DLD1 (cell line): ENCODE measurements around the gene KIAA0040.

Experiments
- in situ Hi-C: cut with HindIII; loops from 2 replicates; pipeline ENCODE4 v1.10.0; 2017; ENCODE audit warnings: low sequenced_read_pairs

KIAA0040 gene

DNA sequence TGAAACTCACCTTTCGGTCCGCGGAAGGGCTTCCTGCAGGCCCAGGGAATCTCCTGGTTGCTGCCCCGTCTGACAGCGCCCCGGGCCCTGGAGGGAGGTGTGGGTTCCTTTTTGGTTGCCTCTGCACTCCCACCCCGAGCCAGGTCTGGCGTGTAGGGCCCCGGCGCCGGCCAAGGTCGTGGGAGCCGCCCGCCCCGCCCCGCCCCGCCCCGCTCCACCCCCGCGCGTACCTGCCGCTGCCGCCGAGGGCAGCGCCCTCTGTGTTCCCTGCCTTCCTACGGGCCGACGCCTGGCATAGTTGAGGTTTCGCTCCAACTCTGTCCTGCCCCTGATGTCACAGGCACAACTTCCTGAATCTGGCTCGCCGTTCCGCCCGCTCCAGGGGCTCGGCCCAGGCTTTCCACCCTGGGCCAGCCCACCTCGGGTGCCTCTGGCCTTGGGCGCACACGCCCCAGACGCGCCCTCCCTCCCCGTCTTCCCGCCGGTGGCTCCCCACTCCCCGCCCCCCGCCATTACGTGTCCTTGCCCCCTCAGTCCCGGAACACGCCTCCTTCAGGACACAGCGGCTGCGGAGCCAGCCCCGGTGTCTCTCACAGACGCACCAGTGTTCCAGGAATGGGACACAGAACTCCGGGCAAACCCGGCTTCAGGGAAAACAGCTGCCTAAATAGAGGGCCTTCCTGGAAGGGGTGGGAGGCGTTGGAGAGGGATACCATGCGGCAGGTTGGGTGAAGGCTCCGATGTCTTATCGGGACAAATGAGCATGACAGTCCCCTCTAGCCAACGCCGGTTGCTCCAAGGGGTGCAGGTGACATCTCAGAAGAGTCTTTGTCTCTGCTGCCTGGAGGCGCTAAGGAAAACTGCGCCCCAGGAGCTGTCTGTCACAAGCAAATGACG, at the start of gene KIAA0040:
TSS of gene KIAA0040 (minus strand) at position 147 of the 897 bp plus-strand sequence. CDS start 31,763 bp downstream, outside the sequence.
- in situ Hi-C loops, result no loop called here

DNA sequence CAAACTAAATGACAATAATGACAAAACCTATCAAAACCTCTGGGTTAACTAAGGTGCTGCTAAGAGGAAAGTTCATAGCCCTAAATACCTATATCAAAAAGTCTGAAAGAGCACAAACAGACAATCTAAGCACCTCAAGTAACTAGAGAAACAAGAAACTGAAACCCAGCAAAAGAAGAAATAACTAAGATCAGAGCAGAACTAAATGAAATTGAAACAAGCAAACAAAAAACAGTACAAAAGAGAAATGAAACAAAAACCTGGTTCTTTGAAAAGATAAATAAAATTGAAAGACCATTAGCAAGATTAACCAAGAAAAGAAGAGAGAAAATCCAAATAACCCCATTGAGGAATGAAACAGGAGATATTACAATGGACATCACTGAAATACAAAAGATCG, 44.8 kb upstream of the KIAA0040 start:
- in situ Hi-C loops, result no loop called here

DNA sequence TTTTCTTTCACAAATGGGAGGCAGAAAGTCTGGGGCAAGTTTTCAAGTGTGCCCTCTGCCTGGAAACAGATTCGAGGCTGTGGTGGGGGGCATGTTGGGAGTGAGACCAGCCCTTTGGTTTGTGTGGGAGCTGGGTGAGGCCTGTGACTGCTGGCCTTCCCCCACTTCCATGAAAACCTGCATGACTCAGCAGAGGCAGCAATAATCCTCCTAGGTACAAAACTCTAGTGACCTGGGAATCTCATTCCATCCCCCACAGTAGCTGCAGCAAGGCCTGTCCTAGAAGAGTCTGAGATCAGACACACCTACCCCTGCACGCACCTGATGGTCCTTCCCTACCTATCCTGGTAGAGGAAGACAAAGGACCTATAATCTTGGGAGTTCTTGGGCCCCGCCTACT, 42.1 kb upstream of the KIAA0040 start:
- in situ Hi-C loops, result loop anchor here (5.0 kb wide), 1 partner anchor 72 kb away; no protein-coding TSS in a partner anchor

DNA sequence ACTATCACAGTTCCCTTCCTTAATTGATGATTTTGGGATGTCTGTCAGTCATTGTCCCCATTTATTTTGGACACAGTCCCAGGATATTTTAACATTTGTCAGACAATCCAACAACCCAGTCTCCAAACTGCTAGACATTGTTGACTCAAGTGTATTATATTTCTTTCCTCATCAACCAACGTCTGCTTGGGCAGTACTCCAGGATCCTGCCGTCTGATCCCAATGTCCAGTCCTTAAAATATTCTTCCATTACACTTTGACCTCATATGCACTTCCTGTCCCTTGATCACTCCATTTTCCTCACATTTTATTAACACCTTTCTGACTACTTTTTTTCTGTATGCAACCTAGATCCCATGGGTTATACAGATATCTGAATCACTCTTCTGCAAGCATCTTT, 39.8 kb upstream of the KIAA0040 start:
- in situ Hi-C loops, result loop anchor here (5.0 kb wide), 1 partner anchor 70 kb away; no protein-coding TSS in a partner anchor

DNA sequence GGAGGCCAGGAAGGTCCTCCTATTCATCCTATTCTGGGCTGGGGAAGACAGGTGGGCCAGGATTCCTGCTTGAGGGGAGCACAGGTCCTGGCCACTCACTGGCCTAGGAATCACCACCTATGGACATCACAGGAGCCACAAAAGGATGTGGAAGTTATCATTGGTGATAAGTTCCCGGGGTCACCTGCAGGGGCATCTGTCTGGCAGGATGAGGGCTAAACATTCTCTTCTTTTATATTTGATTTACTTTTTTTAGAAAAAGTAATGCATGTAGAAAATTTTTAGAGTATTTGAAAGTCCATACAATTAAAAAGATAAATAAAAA, 33.2 kb upstream of the KIAA0040 start:
- in situ Hi-C loops, result no loop called here

DNA sequence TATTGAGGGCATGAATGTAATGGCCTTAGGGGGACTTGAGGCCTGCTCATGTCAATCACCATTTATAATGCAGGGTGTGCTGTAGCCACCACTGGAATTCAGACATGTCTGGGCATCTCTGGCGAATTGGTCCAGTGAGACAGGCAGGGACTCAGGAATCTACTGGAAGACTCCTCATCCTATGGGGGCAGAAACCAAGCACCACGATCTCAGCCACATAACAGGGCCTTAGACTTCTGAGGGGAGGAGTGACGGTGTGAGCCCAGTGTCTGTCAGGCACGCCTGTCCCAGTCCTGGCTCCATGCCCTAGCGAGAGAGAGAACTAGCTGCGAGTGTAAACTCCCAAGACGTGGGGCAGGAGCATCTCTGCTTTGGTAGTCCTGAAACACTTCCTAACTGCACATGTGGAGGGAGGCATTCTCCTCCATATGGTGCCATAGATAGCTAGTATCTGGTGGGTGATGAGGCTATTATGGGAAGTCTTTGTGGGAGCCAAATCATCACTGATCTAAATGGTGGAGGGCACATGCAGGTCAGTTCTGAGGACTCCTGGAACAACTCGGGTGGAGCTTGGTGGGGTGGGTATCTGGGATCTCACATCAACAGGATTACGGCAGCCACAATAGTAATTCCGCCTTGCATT, 29.8 kb upstream of the KIAA0040 start:
- in situ Hi-C loops, result no loop called here

DNA sequence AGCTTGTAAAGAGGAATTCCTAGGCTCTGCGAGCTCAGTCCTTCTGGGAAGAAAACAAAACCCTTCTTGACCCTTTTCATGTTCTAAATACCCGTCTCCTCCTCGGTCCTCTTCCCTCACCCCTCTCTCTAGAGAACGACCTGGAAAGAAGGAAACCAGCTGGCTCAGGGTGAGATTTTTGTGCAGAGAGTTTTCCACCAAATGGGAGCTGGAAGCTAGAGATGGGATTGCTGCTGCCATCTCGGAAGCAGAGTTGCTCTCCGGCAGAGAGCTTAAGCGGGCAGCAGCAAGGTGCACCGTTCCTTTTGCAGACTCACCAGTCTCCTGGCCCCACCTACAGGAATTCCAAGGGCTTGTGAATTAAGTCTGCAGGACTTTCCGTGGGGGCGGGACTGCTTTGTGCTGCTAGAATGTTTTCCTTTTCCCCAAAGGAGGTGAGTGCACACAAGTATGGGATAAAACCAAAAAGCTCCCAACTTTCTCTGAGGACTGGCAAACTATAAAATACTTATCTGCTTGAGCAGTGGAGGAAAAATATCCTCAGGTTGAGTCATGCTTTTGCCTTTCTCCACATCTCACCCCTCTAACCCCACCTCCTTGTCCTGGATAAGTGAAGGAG, 29.1 kb upstream of the KIAA0040 start:
- in situ Hi-C loops, result no loop called here

DNA sequence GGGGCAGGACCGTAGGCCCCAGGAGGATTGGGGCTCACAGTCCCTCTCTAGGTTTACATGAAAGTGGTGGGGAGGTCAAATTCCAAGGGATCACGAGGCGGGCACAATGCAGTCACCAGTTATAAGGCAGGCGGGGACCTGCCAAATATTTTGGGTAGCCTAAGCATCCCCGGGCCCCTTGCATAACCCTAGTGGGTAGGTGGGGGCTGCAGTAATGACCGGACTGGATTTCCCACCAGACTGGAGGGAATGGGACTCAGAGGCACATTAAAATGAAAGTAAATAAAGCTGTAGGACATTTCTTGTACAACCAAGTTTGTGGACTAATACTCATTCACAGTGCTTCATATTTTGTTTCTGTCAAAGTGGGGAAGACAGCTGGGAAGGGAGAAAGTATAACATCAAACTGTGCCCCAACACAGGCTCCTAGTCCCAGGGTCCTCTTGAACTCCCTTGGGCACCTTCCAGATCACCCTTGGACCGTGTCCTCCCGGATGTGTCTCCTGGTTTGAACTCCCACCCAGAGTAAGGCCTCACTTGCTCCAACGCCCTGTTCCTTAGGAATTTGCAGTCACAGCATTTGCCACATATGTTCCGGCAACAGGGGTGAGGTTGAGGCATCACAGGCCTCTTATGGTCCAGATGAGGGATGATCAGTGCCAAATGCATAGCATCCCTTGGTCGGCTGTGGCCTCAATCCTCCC, 28.4 kb upstream of the KIAA0040 start:
- in situ Hi-C loops, result no loop called here

DNA sequence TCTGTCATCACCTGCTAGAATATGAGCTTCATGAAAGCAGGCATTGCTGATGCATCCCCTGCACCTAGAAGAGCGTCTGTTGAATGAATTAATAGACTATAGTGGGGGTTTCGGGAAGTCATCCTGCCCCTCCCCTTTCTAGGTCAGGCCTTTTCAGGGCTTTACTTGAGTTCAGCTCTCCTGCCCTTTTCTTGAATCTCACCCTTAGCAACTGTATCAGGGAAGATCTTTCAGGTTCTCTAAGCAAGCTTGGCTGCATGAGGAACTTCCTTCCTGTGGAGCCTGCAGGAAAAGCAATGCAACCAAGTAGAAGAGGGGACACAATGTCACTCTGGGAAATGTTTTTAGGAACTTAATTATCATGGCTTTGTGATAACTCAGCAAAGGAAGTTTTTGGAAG, 27.2 kb upstream of the KIAA0040 start:
- in situ Hi-C loops, result no loop called here

DNA sequence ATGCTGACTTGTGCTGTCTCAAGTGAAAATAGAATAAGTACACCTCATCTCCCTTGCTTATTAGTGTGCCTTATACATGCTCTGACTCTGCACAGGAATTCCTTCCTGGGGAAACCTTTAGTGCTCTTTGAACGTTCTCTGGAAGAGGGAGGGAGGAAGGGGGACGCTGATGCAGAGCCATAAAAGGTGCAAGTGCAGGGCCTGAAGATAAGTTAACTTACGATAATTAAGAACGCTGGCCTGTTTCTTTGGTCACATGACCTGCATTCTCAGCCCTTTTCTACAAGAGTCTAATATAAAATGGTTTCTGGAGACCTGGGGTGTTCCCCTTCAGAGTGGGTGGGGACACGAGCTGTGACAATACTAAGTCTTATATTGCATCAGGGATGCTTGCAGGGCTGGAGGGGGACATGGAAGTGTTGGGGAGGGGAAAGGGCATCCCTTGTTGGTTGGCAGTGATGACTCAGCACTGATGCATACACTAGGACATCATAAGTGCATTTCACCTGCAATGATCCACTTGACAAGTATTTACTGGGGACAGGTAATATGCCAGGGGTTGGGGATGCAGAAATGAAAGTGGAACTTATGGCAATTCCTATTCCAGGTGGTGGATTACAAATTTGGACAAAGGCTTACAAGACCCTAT, 26.3 kb upstream of the KIAA0040 start:
- in situ Hi-C loops, result no loop called here

DNA sequence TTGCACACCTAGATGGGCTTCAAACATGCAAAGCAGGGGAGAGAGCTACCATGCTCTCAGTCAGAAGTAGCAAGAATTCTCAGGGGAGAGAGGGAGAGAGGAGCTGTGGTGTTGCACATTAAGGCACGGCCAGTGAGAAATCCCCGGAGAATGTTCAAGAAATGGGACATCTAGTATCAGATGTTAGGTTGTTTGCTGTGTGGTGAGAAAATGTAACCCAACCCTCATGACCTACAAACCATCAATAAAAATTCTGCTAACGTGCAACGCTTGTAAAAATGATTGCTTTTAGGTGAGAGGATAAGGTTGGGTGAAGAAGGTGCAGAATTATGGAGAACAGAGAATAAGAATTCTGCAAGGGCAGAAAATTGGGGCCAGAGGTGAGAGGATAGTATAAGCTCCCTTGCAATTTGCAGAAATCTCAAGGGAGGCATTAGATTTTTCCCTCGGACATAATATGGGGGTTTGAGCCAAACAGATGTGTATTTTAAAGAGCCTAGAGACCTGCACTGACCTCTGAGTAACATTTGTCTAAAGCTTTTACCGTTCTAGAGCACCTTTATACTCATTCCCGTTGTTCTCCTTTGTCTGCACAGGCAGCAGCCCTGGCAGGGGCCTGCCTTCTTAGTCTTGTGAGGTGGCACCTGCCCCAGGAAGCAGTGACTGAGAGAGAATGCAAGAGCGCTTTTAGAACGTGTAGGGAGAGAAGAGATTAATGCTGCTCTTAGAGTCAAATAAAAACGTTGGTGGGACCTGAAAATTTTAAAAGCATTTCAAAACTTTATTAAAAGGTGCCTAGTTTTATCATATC, 25.4 kb upstream of the KIAA0040 start:
- in situ Hi-C loops, result no loop called here

DNA sequence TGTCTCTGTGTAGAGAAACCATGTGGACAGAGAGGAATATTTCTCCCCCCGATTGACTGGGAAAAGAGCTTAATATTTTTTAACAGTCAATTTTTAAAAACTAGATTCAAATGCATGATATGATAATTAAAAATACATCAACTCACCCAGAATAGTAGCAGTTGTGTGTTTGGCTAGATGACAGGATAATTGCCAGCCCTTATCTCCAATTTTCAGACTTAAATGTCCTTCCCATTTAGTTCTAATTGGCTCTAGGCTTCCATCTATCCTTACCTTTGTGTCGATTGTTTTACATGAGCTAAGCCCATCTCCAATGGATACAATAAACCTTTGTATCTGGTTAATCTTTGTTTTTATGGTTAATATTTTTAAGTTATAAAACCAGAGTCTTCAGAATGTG, 23.9 kb upstream of the KIAA0040 start:
- in situ Hi-C loops, result no loop called here

DNA sequence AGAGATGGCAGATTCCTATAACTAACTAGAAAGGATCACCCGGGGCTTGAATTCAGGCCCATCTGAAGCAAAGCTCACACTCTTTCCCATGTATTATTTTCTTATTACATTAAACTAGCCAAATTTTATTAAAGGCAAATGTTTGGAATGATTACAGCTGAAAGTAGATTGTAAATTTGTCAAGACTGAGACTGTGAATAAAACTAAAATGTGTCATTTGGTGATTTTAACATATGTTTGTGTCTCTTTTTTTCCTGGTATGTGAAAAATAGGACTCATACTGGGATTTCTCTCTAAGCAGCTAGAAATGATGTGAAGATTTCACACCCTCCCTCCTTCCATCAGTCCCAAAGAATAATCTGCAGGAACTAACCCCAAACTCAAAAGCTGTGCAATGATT, 19.1 kb upstream of the KIAA0040 start:
- in situ Hi-C loops, result no loop called here

DNA sequence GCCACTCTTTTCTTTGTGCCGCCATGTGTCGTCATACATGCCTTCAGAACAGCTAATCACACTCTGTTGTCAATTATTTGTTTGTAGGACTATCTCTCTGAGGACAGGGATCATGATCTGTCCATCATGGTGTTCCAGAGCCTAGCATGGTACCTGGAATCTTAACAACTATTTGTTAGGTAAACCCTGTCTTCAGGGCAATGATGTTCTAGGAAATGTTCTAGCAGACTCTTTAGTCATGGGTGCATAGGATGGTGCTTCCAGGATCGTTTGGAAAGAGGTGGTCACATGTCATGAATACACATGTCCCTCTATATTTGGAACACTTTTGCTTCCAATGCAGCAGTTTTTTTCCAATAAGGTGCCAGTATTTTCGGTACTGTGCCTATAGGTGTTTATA, 18.2 kb upstream of the KIAA0040 start:
- in situ Hi-C loops, result no loop called here

DNA sequence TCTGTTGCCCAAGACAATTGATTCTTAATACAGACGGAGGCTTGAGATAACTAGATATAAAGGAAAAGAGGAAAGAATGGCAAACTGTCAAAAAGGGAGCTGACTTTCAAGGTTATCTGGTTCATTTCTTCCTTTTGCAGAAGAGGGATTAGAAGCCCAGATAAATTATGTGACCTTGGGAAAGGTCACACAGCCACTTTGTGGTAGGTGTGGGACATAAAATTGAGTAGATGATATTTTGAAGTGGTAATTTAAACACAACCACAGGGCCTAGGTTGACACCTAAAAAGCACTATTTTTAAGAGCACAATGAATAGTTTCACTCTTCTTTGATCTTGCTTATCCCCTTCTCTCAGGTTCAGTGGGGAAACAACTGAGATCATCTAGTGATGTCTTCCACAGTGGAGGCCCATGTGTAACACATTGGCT, 16.9 kb upstream of the KIAA0040 start:
- in situ Hi-C loops, result no loop called here

DNA sequence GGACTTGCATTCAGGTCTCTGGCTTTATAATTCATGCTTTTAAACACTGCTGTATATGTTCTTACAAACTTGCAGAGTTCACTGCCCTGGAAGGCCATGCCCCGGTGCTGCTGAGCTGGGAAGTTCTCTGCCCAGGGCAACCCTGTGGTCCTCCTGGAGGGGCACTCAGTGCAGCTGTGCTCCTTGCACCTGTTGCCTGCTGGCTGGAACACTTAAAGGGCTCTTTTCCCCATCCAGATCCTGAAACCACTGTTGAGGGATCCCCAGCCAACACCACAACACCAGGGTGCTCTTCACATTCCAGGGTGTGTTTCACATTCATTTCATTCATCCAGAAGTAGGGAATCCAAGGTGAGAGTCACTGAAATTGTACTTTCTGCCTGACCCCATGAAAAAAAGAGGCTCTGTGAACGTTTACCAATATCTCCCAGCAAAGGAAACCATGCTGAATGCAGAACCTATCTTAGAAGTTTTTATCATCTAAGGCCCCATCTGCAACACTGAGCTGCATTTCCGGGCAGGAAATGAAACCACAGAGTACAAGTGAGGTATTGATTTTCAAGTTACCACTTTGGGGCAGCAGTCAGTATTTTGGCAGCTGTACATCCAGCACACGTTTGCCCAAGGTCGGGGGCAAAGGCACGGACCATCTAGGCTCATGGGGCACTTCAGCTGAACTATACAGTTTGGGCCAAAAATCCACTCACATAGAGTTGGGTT, 16.4 kb upstream of the KIAA0040 start:
- in situ Hi-C loops, result no loop called here

DNA sequence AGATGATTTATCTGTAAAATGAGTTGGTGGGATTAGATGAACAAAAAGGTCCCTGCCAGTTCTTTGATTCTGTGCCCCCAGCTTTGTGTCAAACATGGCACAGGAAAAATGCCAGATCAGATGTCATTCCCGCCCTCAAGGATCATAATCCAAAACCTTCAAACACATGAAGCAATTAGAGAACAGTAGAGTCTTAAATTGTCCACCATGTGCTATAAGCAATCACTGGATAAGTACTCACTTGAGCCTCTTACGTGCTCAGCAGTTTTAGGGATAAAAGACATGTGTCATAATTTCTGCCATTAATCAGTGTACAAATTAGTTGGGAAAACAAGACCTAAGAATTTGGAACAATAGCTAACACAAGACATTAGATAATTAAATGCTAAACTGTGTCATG, 15.4 kb upstream of the KIAA0040 start:
- in situ Hi-C loops, result no loop called here

DNA sequence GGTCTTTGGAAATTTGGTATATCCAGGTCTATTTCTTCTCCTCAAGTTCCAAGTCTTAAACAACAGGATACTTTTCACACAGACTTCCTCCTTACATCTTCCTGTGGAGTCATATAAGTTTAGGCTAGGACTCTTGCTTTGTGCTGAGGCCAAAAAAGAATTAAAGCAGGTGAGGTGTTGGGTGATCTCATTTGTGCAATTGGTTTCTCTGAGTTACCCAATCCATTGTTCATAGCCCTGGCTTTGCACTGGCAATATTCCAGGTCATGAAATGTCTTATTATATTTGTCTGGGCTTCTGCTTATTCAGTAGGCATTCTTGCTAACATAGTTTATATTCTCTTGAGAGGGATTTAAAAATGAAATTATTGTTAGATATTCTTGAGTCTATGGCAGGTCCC, 14.1 kb upstream of the KIAA0040 start:
- in situ Hi-C loops, result no loop called here

DNA sequence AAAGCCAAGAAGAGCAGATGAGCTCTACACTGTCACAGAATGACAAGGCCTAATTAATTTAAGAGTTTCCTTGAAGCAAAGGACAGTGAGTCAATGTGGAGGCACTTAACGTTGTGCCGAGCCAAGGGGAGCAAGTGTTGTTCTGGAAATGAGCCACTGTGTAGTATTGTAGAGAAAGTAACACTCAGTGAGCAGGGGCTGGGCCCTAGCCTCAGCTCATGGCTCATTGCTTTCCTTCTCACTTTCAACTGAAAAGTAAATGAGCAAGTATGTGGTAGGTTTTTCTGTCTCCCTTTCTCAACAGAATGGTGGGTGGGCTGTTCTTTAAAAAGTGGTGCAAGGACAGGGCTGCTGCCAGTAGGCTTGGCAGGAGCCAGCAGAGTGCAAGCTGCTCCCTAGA, 11.8 kb upstream of the KIAA0040 start:
- in situ Hi-C loops, result no loop called here
